Fibroblast of skin of left quadriceps (primary cell): Measurements from ENCODE around the gene GABPA.
A peak's percentile ranks its signal among the peaks of the same experiment; 100 is the strongest.

Source experiments
- DNase-seq, 2 experiments: peaks; one replicate each; pipeline ENCODE4 v3.0.0-alpha.2; 2013; ENCODE audit warnings: low read depth in 2 of 2

Gene GABPA

DNA sequence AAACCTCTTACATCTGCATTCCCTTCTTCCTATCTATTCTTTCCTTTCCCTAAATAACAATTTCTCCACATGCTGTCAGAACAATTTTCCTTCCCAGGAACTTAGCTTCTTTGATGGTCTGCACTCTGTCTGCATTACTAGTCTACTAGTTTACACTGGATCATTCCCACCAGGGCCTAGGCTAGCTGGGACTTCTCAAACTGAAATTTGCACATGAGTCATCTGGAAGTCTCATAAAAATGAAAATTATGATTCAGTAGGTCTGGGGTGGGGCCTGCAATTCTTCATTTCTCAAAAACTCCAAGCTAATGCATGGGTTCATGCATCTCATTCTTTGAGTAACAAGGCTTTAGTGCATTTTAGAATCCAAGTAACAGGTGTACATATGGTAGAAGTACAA is 74.2 kb downstream of the GABPA start:
- peak in 1 of 2 experiments; percentile 7 for DNase-seq

- no peak for DNase-seq
Observed at GRCh38 chr21:25811186-25811585, 76.4 kb downstream of the GABPA start.

- no peak for DNase-seq
Observed at GRCh38 chr21:25813917-25814316, 79.1 kb downstream of the GABPA start.

- no peak for DNase-seq
Observed at GRCh38 chr21:25818121-25818520, 83.3 kb downstream of the GABPA start.

- DNase-seq: no peak
Observed at GRCh38 chr21:25818551-25818950, 83.8 kb downstream of the GABPA start.
